Natural killer cell treated with Interleukin-12 subunit alpha and Interleukin-12 subunit beta and Interleukin-15 and Interleukin-18, amount 100 ng/mL, for 72 hours (primary cell): ENCODE results near the gene CLMP. TPM values are rescaled to one million over a fixed set of nuclear protein-coding genes. Genes with fewer than 3 reads are reported as not detected.
A peak's percentile ranks its signal among the peaks of the same experiment; 100 is the strongest.
"Not testable (repeated sequence)": the region's sequence is repeated elsewhere in the genome, so short reads cannot be mapped to it uniquely, and the experiment has no call there.

Source experiments
- ATAC-seq, 2 donors: fragments of 150-1000 bp; cut with Tn5 transposase in 1 of 2; sonication (Bioruptor Pico), chemical (Tn5 transposase) in 1 of 2; 2 replicates each; pipeline ENCODE4 v1.10.0; 2021
- DNase-seq: peaks from one replicate; pipeline ENCODE4 v3.0.0; 2022; ENCODE audit warnings: low spot score
- H3K27ac Mint-ChIP-seq, 2 donors: 1 replicate in 1 of 2; 2 replicates in 1 of 2; pipeline ENCODE4 v1.8.0; 2022; ENCODE audit warnings: mixed read lengths in 2 of 2, mild to moderate bottlenecking in 1 of 2, moderate library complexity in 1 of 2
- H3K27me3 Mint-ChIP-seq, 2 donors: 1 replicate in 1 of 2; 2 replicates in 1 of 2; pipeline ENCODE4 v1.8.0; 2022; ENCODE audit warnings: mixed read lengths in 2 of 2
- H3K36me3 Mint-ChIP-seq: one replicate; pipeline ENCODE4 v1.8.0; 2022; ENCODE audit warnings: mixed read lengths
- H3K4me1 Mint-ChIP-seq, 2 donors: 1 replicate in 1 of 2; 2 replicates in 1 of 2; pipeline ENCODE4 v1.8.0; 2022; ENCODE audit warnings: low read depth in 2 of 2, mixed read lengths in 2 of 2, mild to moderate bottlenecking in 1 of 2
- H3K4me3 Mint-ChIP-seq: one replicate; pipeline ENCODE4 v1.8.0; 2022; ENCODE audit warnings: mixed read lengths
- H3K9me3 Mint-ChIP-seq: 2 replicates; pipeline ENCODE4 v1.8.0; 2022; ENCODE audit warnings: mixed read lengths
- total RNA-seq, 2 donors: library from RNA; stranded (reverse); gene quantifications; one replicate each; pipeline ENCODE4 v1.2.3, GENCODE V29; 2022

The CLMP gene
- total RNA-seq, 2 donors from 2014 or later, result not detected

DNA sequence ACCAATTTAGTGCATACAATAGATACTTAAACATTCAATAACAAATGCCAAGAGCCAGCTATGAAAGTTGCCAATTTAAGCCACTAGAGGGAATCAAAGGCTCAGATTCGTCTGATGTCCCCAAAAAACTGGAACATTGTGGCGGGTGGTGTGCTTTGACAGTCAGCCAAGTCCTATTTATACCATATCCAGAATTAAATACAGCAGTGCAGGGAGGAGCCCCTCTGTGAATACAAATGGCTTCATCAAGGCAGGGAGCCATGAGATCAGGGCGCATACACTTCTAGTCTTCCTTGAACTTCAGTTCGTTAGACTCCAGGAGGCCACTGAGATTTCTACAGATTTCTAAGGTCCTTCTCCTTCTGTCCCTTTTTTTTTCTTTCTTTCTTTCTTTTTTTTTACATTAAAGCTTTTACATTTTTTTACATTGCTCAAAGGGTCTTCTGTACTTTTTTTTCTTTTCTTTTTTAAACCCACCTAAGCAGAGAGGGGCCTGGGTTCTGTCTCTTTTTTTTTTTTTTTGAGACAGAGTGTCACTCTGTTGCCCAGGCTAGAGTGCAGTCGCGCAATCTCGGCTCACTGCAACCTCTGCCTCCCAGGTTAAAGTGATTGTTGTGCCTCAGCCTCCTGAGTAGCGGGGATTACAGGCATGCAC is 91.6 kb downstream of the CLMP start:
- no peaks in the 10 kb centered on the region for H3K4me1 Mint-ChIP-seq
- DNase-seq (no peak), ATAC-seq (no peak)
- H3K9me3 Mint-ChIP-seq, result no peaks in the 10 kb centered on the region
- H3K4me3 Mint-ChIP-seq, result no peak overlapping the region
- H3K27me3 Mint-ChIP-seq, result no peaks in the 10 kb centered on the region
- H3K27ac Mint-ChIP-seq, result no peak overlapping the region
- H3K36me3 Mint-ChIP-seq, result no peaks in the 10 kb centered on the region

DNA sequence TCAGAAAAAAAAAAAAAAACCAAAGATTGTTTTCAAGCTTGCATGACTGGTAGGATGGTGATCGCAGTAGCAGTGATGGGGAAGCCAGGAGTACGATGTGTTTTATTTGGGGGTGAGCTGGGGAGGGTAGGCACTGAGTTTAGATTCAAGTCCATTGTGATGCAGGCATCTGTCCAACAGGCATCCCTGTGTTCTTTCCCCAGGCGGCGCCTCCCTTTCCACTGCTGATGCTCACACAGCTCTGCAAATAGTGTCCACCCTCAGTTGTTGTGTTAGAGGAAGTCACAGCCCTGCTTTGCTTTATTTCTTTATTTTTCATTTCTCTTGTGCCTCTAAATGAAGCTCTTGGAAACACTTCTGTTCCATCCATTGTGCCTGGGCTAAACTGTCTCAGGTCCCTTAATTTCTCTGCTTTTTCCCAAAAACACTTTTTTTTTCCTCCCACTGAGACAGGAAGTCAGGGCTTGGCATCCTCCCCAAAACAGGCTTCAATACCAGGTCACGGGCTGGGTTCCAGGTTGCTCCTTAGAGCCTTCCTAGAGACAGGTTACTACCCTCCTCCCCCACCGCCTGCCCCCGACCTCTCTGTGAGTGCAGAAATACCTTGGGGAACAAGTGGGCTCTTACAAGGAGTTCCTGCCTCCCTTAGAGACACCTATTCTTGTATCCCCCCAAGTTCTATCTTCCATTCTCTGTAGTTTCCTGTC is 94.5 kb downstream of the CLMP start:
- ATAC-seq, result no peak
- Mint-ChIP-seq H3K27ac (peak overlapping the region in 1 of 2 donors; percentile 41), H3K4me3 (no peak overlapping the region), H3K36me3 (no peaks in the 10 kb centered on the region), H3K27me3 (no peaks in the 10 kb centered on the region), H3K9me3 (no peaks in the 10 kb centered on the region), H3K4me1 (no peaks in the 10 kb centered on the region)
- no peak for DNase-seq

GRCh38 chr11:123098990-123099389 is 96.1 kb downstream of the CLMP start:
- Mint-ChIP-seq H3K27ac (no peak overlapping the region), H3K36me3 (no peaks in the 10 kb centered on the region), H3K4me3 (no peak overlapping the region), H3K4me1 (no peaks in the 10 kb centered on the region), H3K27me3 (no peaks in the 10 kb centered on the region), H3K9me3 (no peaks in the 10 kb centered on the region)
- no peak for ATAC-seq
- no peak for DNase-seq

DNA sequence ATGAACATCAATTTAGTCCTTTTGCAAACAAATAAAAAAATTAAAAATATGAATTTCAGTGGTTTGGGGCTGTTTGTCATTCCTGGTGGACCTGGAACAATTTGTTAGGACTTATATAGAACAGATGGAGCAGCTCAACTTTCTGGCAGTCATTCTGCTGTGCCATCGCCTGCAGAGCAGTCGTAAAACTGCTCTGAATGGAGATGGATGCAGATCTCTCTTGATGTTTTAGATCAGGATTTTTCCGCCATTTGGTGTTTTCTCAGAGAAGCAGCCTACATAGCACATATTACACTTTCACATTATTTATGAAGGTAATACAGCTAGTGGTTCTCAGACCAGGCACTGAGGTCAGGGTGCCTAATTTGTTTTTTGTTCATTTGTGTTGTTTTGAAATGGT is 101.3 kb downstream of the CLMP start:
- Mint-ChIP-seq H3K4me1 (peaks cover 0 to 3% of the 10 kb centered on the region in 2 donors), H3K36me3 (no peaks in the 10 kb centered on the region), H3K27ac (no peak overlapping the region), H3K27me3 (no peaks in the 10 kb centered on the region), H3K9me3 (no peaks in the 10 kb centered on the region), H3K4me3 (no peak overlapping the region)
- no peak for DNase-seq
- ATAC-seq, result no peak

GRCh38 chr11:123091506-123091905 is 103.5 kb downstream of the CLMP start:
- H3K36me3 Mint-ChIP-seq, result no peaks in the 10 kb centered on the region
- ATAC-seq, result no peak
- no peak for DNase-seq
- H3K27me3 Mint-ChIP-seq, result no peaks in the 10 kb centered on the region
- H3K9me3 Mint-ChIP-seq, result no peaks in the 10 kb centered on the region
- H3K4me3 Mint-ChIP-seq, result no peak overlapping the region
- peaks cover 9 to 10% of the 10 kb centered on the region in 2 donors for H3K4me1 Mint-ChIP-seq
- H3K27ac Mint-ChIP-seq, result peak overlapping the region in 1 of 2 donors; percentile 10

- not testable (repeated sequence) for ATAC-seq, H3K9me3 Mint-ChIP-seq, H3K36me3 Mint-ChIP-seq, H3K27me3 Mint-ChIP-seq, H3K27ac Mint-ChIP-seq, H3K4me3 Mint-ChIP-seq, DNase-seq
- peaks cover 10 to 13% of the 10 kb centered on the region in 2 donors for H3K4me1 Mint-ChIP-seq
Observed at GRCh38 chr11:123090168-123090567, 104.9 kb downstream of the CLMP start.

DNA sequence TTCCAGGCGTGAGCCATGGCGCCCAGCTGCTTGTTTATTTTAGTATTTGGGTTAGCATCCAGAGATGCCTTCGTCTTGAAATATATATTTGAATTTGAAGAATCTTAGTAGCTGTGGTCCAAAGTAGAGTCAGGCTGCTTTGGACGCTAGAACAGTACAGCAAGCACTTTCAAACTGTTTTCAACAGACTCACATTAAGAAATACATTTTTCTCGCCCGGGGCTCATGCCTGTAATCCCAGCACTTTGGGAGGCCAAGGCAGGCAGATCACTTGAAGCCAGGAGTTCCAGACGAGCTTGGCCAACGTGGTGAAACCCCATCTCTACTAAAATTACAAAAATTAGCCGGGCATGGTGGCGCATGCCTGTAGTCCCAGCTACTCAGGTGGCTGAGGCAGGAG is 106.2 kb downstream of the CLMP start:
- DNase-seq, H3K9me3 Mint-ChIP-seq, H3K4me3 Mint-ChIP-seq, H3K36me3 Mint-ChIP-seq, ATAC-seq, H3K27me3 Mint-ChIP-seq: not testable (repeated sequence)
- peak overlapping the region in 1 of 2 donors; percentile 95 for H3K27ac Mint-ChIP-seq
- H3K4me1 Mint-ChIP-seq, result peaks cover 11 to 13% of the 10 kb centered on the region in 2 donors

DNA sequence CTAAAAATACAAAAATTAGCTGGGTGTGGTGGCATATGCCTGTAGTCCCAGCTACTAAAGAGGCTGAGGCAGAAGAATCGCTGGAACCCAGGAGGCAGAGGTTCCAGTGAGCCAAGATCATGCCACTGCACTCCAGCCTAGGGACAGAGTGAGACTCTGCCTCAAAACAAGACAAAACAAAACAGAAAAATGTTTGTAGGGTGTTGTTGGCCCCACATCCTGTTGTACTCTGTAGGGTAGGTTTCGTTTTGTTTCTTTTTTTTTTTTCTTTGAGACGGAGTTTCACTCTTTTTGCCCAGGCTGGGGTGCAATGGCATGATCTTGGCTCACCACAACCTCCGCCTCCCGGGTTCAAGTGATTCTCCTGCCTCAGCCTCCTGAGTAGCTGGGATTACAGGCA is 107.4 kb downstream of the CLMP start:
- DNase-seq (peak; percentile 58), ATAC-seq (peak; percentile 87 to 95)
- not testable (repeated sequence) for H3K9me3 Mint-ChIP-seq, H3K27me3 Mint-ChIP-seq, H3K36me3 Mint-ChIP-seq
- peak overlapping the region; percentile 60 for H3K4me3 Mint-ChIP-seq
- H3K4me1 Mint-ChIP-seq, result peaks cover 22 to 25% of the 10 kb centered on the region in 2 donors
- peak overlapping the region; percentile 84 to 95 for H3K27ac Mint-ChIP-seq

- peaks cover 19 to 25% of the 10 kb centered on the region in 2 donors for H3K4me1 Mint-ChIP-seq
- H3K9me3 Mint-ChIP-seq, result no peaks in the 10 kb centered on the region
- no peaks in the 10 kb centered on the region for H3K27me3 Mint-ChIP-seq
- ATAC-seq (no peak), DNase-seq (no peak)
- H3K4me3 Mint-ChIP-seq, result no peak overlapping the region
- peak overlapping the region; percentile 84 to 95 for H3K27ac Mint-ChIP-seq
- H3K36me3 Mint-ChIP-seq, result no peaks in the 10 kb centered on the region
Observed at GRCh38 chr11:123086305-123086704, 108.7 kb downstream of the CLMP start.

- Mint-ChIP-seq H3K4me3 (no peak overlapping the region), H3K27me3 (no peaks in the 10 kb centered on the region), H3K9me3 (no peaks in the 10 kb centered on the region), H3K36me3 (no peaks in the 10 kb centered on the region), H3K4me1 (peaks cover 19 to 25% of the 10 kb centered on the region in 2 donors), H3K27ac (peak overlapping the region in 1 of 2 donors; percentile 84)
- DNase-seq, result peak; percentile 22
- no peak for ATAC-seq
Observed at GRCh38 chr11:123085497-123085896, 109.6 kb downstream of the CLMP start.

- H3K27me3 Mint-ChIP-seq, result no peaks in the 10 kb centered on the region
- DNase-seq (peak; percentile 20), ATAC-seq (no peak)
- no peak overlapping the region for H3K4me3 Mint-ChIP-seq
- H3K4me1 Mint-ChIP-seq, result peaks cover 19 to 25% of the 10 kb centered on the region in 2 donors
- no peak overlapping the region for H3K27ac Mint-ChIP-seq
- H3K9me3 Mint-ChIP-seq, result no peaks in the 10 kb centered on the region
- no peaks in the 10 kb centered on the region for H3K36me3 Mint-ChIP-seq
Observed at GRCh38 chr11:123084454-123084853, 110.6 kb downstream of the CLMP start.

- Mint-ChIP-seq H3K4me1 (peaks cover 19 to 25% of the 10 kb centered on the region in 2 donors), H3K4me3 (peak overlapping the region; percentile 44), H3K27me3 (no peaks in the 10 kb centered on the region), H3K9me3 (no peaks in the 10 kb centered on the region), H3K27ac (peak overlapping the region; percentile 10 to 56), H3K36me3 (no peaks in the 10 kb centered on the region)
- ATAC-seq, result peak in 1 of 2 donors; percentile 53
- peak; percentile 45 for DNase-seq
Observed at GRCh38 chr11:123083623-123084029, 111.4 kb downstream of the CLMP start.

DNA sequence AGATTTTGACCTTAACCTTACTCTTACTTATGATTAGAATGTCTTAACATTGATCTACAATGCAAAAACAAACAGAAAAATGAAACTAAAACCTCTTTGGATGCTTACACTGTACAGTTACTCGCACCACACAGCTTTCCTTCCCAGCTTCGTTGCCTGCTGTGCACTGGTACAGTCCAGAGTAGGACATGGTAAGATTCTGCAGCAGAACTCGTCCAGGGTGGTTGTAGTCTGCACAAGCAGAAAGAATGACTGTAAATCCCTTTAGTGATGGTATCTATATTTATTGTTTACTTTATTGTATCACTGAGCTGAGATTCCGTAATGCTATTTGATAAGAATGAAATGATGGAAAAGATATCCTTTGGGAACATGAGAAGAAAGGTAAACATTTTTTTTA is 112.1 kb downstream of the CLMP start:
- H3K9me3 Mint-ChIP-seq, result no peaks in the 10 kb centered on the region
- ATAC-seq (no peak), DNase-seq (peak; percentile 15)
- H3K4me1 Mint-ChIP-seq, result peaks cover 16 to 22% of the 10 kb centered on the region in 2 donors
- no peaks in the 10 kb centered on the region for H3K27me3 Mint-ChIP-seq
- no peaks in the 10 kb centered on the region for H3K36me3 Mint-ChIP-seq
- H3K27ac Mint-ChIP-seq, result peak overlapping the region; percentile 10 to 56
- no peak overlapping the region for H3K4me3 Mint-ChIP-seq

DNA sequence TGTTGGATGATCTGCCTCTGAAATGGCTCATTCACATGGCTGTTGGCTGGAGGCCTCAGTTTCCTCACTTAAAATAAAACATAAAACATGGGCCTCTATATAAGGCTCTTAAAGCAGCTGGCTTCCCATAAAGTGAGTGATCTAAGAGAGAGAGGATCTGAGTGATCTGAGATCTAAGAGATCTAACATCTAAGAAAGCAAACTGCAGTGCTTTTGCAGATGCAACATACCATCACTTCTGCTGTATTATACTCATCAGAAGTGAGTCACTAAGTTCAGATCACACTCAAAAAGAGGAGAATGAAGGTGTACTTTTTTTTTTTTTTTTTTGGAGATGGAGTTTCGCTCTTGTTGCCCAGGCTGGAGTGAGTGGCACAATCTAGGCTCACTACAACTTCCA is 115.0 kb downstream of the CLMP start:
- no peak overlapping the region for H3K4me3 Mint-ChIP-seq
- H3K27ac Mint-ChIP-seq, result peak overlapping the region in 1 of 2 donors; percentile 69
- no peak for DNase-seq
- ATAC-seq, result no peak
- H3K27me3 Mint-ChIP-seq, result no peaks in the 10 kb centered on the region
- H3K36me3 Mint-ChIP-seq, result no peaks in the 10 kb centered on the region
- H3K4me1 Mint-ChIP-seq, result peaks cover 12% of the 10 kb centered on the region in 2 donors
- H3K9me3 Mint-ChIP-seq, result no peaks in the 10 kb centered on the region
